Mesenchymal stem cell (in vitro differentiated cells and primary cell): ENCODE measurements around the gene ZNF407.

Experiments used
- DNase-seq: peaks from one replicate; pipeline ENCODE4 v3.0.0-alpha.2; 2013
- H2AFZ ChIP-seq: one replicate; pipeline ENCODE4 v1.6.1; 2013; ENCODE audit warnings: low read depth, mild to moderate bottlenecking, control low read depth, inconsistent platforms, low read length, moderate library complexity
- H2AK5ac ChIP-seq: 2 replicates; pipeline ENCODE4 v1.6.1; 2013; ENCODE audit warnings: low read length, moderate library complexity, mild to moderate bottlenecking, inconsistent platforms; ENCODE audit not compliant: severe bottlenecking
- H2BK120ac ChIP-seq: one replicate; pipeline ENCODE4 v1.6.1; 2013; ENCODE audit warnings: low read depth, mild to moderate bottlenecking, inconsistent platforms, low read length, moderate library complexity
- H2BK12ac ChIP-seq, 2 experiments: one replicate each; pipeline ENCODE4 v1.6.1; 2013; ENCODE audit warnings: inconsistent platforms in 2 of 2, low read length in 2 of 2, mild to moderate bottlenecking in 2 of 2, moderate library complexity in 2 of 2, control low read depth in 1 of 2
- H2BK15ac ChIP-seq: one replicate; pipeline ENCODE4 v1.6.1; 2013; ENCODE audit warnings: mild to moderate bottlenecking, low read depth, inconsistent platforms; ENCODE audit not compliant: poor library complexity, severe bottlenecking
- H2BK5ac ChIP-seq: 2 replicates; pipeline ENCODE4 v1.6.1; 2013; ENCODE audit warnings: low read depth, mild to moderate bottlenecking, low read length, control low read depth, inconsistent platforms; ENCODE audit not compliant: poor library complexity, severe bottlenecking
- H3K14ac ChIP-seq, 2 experiments: one replicate each; pipeline ENCODE4 v1.6.1; 2013; ENCODE audit warnings: inconsistent platforms in 2 of 2, low read length in 2 of 2, control low read depth in 1 of 2, mild to moderate bottlenecking in 1 of 2, moderate library complexity in 1 of 2
- H3K18ac ChIP-seq, 2 experiments: one replicate each; pipeline ENCODE4 v1.6.1; 2013; ENCODE audit warnings: inconsistent platforms in 2 of 2, low read length in 2 of 2, control low read depth in 1 of 2, low read depth in 1 of 2, mild to moderate bottlenecking in 1 of 2
- H3K23ac ChIP-seq, 2 experiments: one replicate each; pipeline ENCODE4 v1.6.1; 2013; ENCODE audit warnings: inconsistent platforms in 2 of 2, low read length in 2 of 2, mild to moderate bottlenecking in 2 of 2, moderate library complexity in 2 of 2, control low read depth in 1 of 2
- H3K27ac ChIP-seq: 2 replicates; pipeline ENCODE4 v1.5.1; 2013; ENCODE audit warnings: mild to moderate bottlenecking, moderate library complexity, low read length, control low read depth, inconsistent platforms; ENCODE audit not compliant: poor library complexity, severe bottlenecking
- H3K27me3 ChIP-seq, 2 experiments: 2 replicates each; pipeline versions ENCODE4 v1.6.1 to v1.7.0; 2013; ENCODE audit warnings: low read length in 2 of 2, mild to moderate bottlenecking in 2 of 2, moderate library complexity in 2 of 2, control low read depth in 1 of 2, inconsistent platforms in 1 of 2; ENCODE audit not compliant: control insufficient read depth in 1 of 2, insufficient read depth in 1 of 2
- H3K36me3 ChIP-seq, 2 experiments: 2 replicates each; pipeline versions ENCODE4 v1.6.1 to v1.7.0; 2013; ENCODE audit warnings: low read length in 2 of 2, control low read depth in 1 of 2, inconsistent platforms in 1 of 2, low read depth in 1 of 2, mild to moderate bottlenecking in 1 of 2; ENCODE audit not compliant: insufficient read depth in 2 of 2, control insufficient read depth in 1 of 2
- H3K4ac ChIP-seq, 2 experiments: one replicate each; pipeline ENCODE4 v1.6.1; 2013; ENCODE audit warnings: inconsistent platforms in 2 of 2, low read length in 2 of 2, mild to moderate bottlenecking in 2 of 2, moderate library complexity in 2 of 2, control low read depth in 1 of 2, low read depth in 1 of 2
- H3K4me1 ChIP-seq: 2 replicates; pipeline ENCODE4 v1.6.1; 2013; ENCODE audit warnings: low read depth, low read length, control low read depth; ENCODE audit not compliant: control insufficient read depth, insufficient read depth
- H3K4me2 ChIP-seq: 2 replicates; pipeline ENCODE4 v1.6.1; 2013; ENCODE audit warnings: low read length, mild to moderate bottlenecking, inconsistent platforms; ENCODE audit not compliant: poor library complexity, severe bottlenecking
- H3K4me3 ChIP-seq, 2 experiments: 2 replicates each; pipeline versions ENCODE4 v1.5.1 to v1.7.0; 2013; ENCODE audit warnings: low read length in 2 of 2, mild to moderate bottlenecking in 2 of 2, control low read depth in 1 of 2, low read depth in 1 of 2; ENCODE audit not compliant: insufficient read depth in 1 of 2
- H3K79me1 ChIP-seq: replicated peaks from 2 replicates; pipeline ENCODE4 v1.6.1; 2013; ENCODE audit warnings: mild to moderate bottlenecking, control low read depth, low read length, inconsistent platforms; ENCODE audit not compliant: poor library complexity, severe bottlenecking
- H3K9ac ChIP-seq: 2 replicates; pipeline ENCODE4 v1.7.0; 2013; ENCODE audit warnings: mild to moderate bottlenecking, low read length, moderate library complexity
- H3K9me3 ChIP-seq: 2 replicates; pipeline ENCODE4 v1.7.0; 2013; ENCODE audit warnings: mild to moderate bottlenecking, low read length; ENCODE audit not compliant: control insufficient read depth
- H4K8ac ChIP-seq: one replicate; pipeline ENCODE4 v1.6.1; 2013; ENCODE audit warnings: inconsistent platforms, mild to moderate bottlenecking, low read length, moderate library complexity
- H4K91ac ChIP-seq: one replicate; pipeline ENCODE4 v1.6.1; 2013; ENCODE audit warnings: mild to moderate bottlenecking, low read length, inconsistent platforms
- WGBS: methylation state at CpG from one replicate; pipeline ENCODE4 v1.1.7; 2013; ENCODE audit warnings: mixed read lengths; 5-methylcytosine and 5-hydroxymethylcytosine counted together

ZNF407 gene

DNA sequence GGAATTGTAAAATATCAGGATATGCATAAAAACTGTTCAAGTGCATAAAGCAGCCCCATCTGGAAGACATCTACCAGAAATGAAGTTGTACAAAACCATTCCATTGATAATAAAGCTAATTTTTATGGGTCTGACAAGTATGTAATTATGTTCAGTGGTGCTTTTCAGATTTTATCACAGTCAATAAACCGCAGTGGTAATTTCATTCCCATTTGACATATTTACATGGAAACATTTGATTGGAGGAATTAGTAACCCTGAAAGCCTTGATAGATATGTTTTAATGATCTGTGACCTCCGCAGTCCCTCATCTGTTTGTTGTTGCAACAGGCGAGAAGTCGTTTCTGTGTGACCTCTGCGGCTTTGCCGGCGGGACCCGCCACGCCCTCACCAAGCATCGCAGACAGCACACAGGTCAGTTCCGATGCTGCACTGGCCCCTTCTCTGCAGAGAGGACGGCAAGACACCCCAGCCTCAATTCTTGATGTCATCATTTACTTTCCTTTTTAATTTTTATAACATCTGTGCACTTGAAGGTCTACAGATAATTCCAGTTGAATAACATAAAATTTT is 283.1 kb downstream of the ZNF407 start:
- 88% methylated on average over 11 of the region's 12 CpGs for WGBS
- Histone ChIP-seq H2BK120ac (no peak overlapping the region), H2AFZ (no peak overlapping the region), H3K4me2 (no peak overlapping the region), H3K9ac (no peak overlapping the region), H3K27ac (no peak overlapping the region), H3K36me3 (peaks cover 18 to 35% of the 10 kb centered on the region in 2 experiments), H2BK15ac (no peak overlapping the region), H3K4me1 (no peaks in the 10 kb centered on the region), H3K79me1 (peaks cover 2% of the 10 kb centered on the region), H3K9me3 (no peaks in the 10 kb centered on the region), H3K23ac (no peak overlapping the region), H3K27me3 (no peaks in the 10 kb centered on the region), H3K4ac (no peak overlapping the region), H2AK5ac (no peak overlapping the region), H2BK5ac (no peak overlapping the region), H2BK12ac (no peak overlapping the region), H3K4me3 (no peak overlapping the region), H4K91ac (no peak overlapping the region), H4K8ac (no peak overlapping the region), H3K14ac (no peak overlapping the region), H3K18ac (no peak overlapping the region)
- DNase-seq, result no peak

DNA sequence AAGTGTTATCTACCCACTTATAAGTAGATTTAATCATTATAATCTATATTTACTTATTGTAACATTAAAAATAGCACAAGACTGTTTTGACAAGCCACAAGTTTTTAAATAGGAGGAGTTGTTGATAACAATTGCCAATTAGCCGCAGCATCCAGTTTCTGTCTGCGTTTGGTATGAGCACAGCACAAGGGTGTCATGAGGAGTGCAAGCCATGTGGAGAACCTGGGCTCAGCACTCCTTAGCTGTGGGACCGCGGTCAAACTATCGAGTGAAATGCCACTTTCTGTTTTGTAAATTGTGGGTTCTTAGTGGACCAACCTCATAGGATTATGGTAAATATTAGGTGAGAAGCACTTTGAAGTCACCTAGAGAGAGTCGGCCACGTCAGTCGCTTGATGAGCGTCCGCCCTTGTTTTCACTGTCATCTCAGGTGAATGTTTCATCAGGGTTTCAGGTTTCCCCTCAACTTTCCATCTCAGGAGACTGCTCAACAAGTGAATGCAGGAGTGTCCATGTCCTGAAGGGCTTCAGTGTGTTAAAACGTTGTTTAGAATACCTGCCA is 294.5 kb downstream of the ZNF407 start:
- over 99% methylated on average over 10 of the region's 11 CpGs for WGBS
- Histone ChIP-seq H3K23ac (no peak overlapping the region), H2BK120ac (no peak overlapping the region), H3K18ac (no peak overlapping the region), H3K27me3 (no peaks in the 10 kb centered on the region), H3K4me3 (no peak overlapping the region), H3K27ac (no peak overlapping the region), H4K8ac (no peak overlapping the region), H3K9me3 (no peaks in the 10 kb centered on the region), H2BK15ac (no peak overlapping the region), H3K14ac (no peak overlapping the region), H3K4me1 (peaks cover 2% of the 10 kb centered on the region), H4K91ac (no peak overlapping the region), H2BK12ac (no peak overlapping the region), H2BK5ac (no peak overlapping the region), H3K4me2 (no peak overlapping the region), H3K9ac (no peak overlapping the region), H2AK5ac (no peak overlapping the region), H3K79me1 (peaks cover 2% of the 10 kb centered on the region), H3K4ac (no peak overlapping the region), H2AFZ (no peak overlapping the region), H3K36me3 (peaks cover 5 to 19% of the 10 kb centered on the region in 2 experiments)
- DNase-seq, result no peak

DNA sequence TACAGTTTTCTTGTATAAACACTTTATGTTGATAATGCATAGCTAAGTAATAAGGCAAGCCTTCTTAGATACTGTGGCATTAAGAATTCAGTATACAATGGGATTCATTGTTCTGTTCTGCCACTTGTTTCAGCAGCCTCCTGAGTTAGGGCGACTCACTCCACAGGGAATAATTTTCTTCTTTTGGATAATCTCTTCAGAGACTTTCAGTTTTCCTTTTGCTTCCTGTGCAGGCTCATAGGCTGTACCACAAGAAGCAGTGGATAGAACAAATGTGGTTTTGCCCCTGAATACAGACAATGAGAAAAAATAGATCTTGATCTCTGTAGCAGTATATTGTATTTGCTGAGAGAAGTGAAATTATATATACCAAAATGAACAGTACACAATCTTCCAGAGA is 298.0 kb downstream of the ZNF407 start:
- H2AFZ ChIP-seq, result no peak overlapping the region
- DNase-seq, result peak; percentile 32
- peaks cover 10% of the 10 kb centered on the region for H3K4me1 ChIP-seq
- no peak overlapping the region for H3K4me3 ChIP-seq
- no peak overlapping the region for H3K18ac ChIP-seq
- H2BK5ac ChIP-seq, result no peak overlapping the region
- H3K14ac ChIP-seq, result no peak overlapping the region
- H3K4me2 ChIP-seq, result no peak overlapping the region
- H3K36me3 ChIP-seq, result peaks cover 3 to 5% of the 10 kb centered on the region in 2 experiments
- no peak overlapping the region for H4K91ac ChIP-seq
- 20% methylated on average over 1 of the region's 1 CpG for WGBS
- no peak overlapping the region for H3K9ac ChIP-seq
- no peak overlapping the region for H2BK15ac ChIP-seq
- no peak overlapping the region for H3K23ac ChIP-seq
- no peak overlapping the region for H2BK120ac ChIP-seq
- no peak overlapping the region for H2BK12ac ChIP-seq
- no peaks in the 10 kb centered on the region for H3K27me3 ChIP-seq
- peaks cover 2% of the 10 kb centered on the region for H3K79me1 ChIP-seq
- no peak overlapping the region for H4K8ac ChIP-seq
- no peak overlapping the region for H2AK5ac ChIP-seq
- H3K4ac ChIP-seq, result no peak overlapping the region
- no peaks in the 10 kb centered on the region for H3K9me3 ChIP-seq
- H3K27ac ChIP-seq, result no peak overlapping the region

DNA sequence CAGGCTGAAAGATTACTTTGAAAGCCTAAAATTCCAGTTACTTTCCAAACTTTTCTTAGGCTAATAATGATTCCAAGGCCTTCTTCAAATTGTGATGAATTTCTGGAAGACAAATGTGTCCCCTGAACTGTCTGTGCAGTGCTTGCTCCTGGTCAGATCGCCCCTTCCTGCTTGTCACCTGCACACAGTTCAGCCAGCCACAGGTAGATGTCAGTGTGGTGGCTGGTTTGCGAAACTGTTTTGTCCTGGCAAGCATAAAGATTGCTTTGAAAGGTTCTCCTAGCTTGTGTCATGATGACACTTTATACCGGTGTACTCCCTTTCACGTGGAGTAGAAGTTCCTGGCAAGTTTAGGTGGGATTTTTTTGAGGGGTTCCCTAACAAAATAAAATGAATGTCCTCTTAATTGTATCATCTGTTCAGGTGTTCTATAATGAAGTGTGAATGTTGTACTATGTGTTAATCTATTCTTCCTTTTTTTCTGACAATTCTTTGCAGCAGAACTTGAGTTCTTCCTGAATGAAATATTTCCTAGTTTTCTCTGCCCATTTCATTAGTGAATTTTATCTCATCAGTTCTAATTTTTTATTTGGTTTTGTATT is 298.8 kb downstream of the ZNF407 start:
- H3K79me1 ChIP-seq, result peaks cover 2% of the 10 kb centered on the region
- no peak overlapping the region for H2BK15ac ChIP-seq
- no peak overlapping the region for H3K14ac ChIP-seq
- peak overlapping the region in 1 of 2 experiments; percentile 75 for H3K4ac ChIP-seq
- H3K9ac ChIP-seq, result no peak overlapping the region
- 59% methylated on average over 4 of the region's 4 CpGs for WGBS
- H3K23ac ChIP-seq, result no peak overlapping the region
- H2BK5ac ChIP-seq, result no peak overlapping the region
- no peak overlapping the region for H3K27ac ChIP-seq
- no peak overlapping the region for H2AFZ ChIP-seq
- no peak overlapping the region for H2BK12ac ChIP-seq
- H2BK120ac ChIP-seq, result no peak overlapping the region
- H4K91ac ChIP-seq, result no peak overlapping the region
- H3K4me1 ChIP-seq, result peaks cover 10% of the 10 kb centered on the region
- H3K27me3 ChIP-seq, result no peaks in the 10 kb centered on the region
- H3K9me3 ChIP-seq, result no peaks in the 10 kb centered on the region
- H3K18ac ChIP-seq, result no peak overlapping the region
- H4K8ac ChIP-seq, result peak overlapping the region; percentile 84
- no peak overlapping the region for H2AK5ac ChIP-seq
- H3K36me3 ChIP-seq, result no peaks in the 10 kb centered on the region
- no peak for DNase-seq
- no peak overlapping the region for H3K4me2 ChIP-seq
- H3K4me3 ChIP-seq, result no peak overlapping the region
